GM12878 (cell line): Measurements from ENCODE around the gene TBCK. TPM values are rescaled to one million over a fixed set of nuclear protein-coding genes. Genes with fewer than 3 reads are reported as not detected.

Experiments used
- ATAC-seq: fragments of 200-7000 bp; cut with Tn5 transposase; 3 replicates; pipeline ENCODE4 v1.9.1; 2020; ENCODE audit warnings: mild to moderate bottlenecking, moderate library complexity
- BruUV-seq: library from RNA; stranded (reverse); fragments of 400-500 nt; replicated peaks from 2 replicates; lab custom pipeline; 2021; lab: Mats Ljungman, UMichigan
- CTCF ChIA-PET: fragments of 300-600 bp; sonication (Branson Sonifier 250); formaldehyde crosslinking; extraction: SDS; loops from one replicate; lab custom pipeline; 2021; ENCODE audit warnings: inconsistent platforms; lab: Yijun Ruan, JAX
- POLR2A ChIA-PET: fragments of 350-600 bp; formaldehyde crosslinking; extraction: SDS; loops from one replicate; lab custom pipeline; 2021; ENCODE audit warnings: inconsistent platforms; lab: Charles Lee
- RAD21 ChIA-PET: fragments of 300-600 bp; sonication (Branson Sonifier 250); formaldehyde crosslinking; loops from one replicate; lab custom pipeline; 2023; ENCODE audit warnings: antibody characterized with exemption; ENCODE audit not compliant: unreplicated experiment; lab: Charles Lee
- SMC1A ChIA-PET: fragments of 300-600 bp; sonication (Branson Sonifier 250); formaldehyde crosslinking; loops from one replicate; lab custom pipeline; 2023; ENCODE audit not compliant: unreplicated experiment, uncharacterized antibody; lab: Charles Lee
- DNase-seq: peaks from one replicate; pipeline ENCODE4 v3.0.0-alpha.2; 2011; ENCODE audit warnings: low read depth, low spot score
- FAIRE-seq: peaks from 3 replicates; lab custom pipeline; 2011; peaks lifted over from hg19 to GRCh38; lab: Jason Lieb, UNC
- H2AFZ ChIP-seq: 2 replicates; pipeline ENCODE4 v1.6.0; 2011; ENCODE audit warnings: low read depth, low read length, control low read depth; ENCODE audit not compliant: control insufficient read depth
- H3K27ac ChIP-seq: 2 replicates; pipeline ENCODE4 v1.5.1; 2011; ENCODE audit warnings: control low read depth; ENCODE audit not compliant: control insufficient read depth, insufficient read depth
- H3K27me3 ChIP-seq, 2 experiments: replicated peaks in 1 of 2; 2 replicates each; pipeline versions ENCODE4 v1.6.0 to v1.6.1; 2011; ENCODE audit warnings: low read length in 1 of 2; ENCODE audit not compliant: control insufficient read depth in 2 of 2, insufficient read depth in 2 of 2
- H3K36me3 ChIP-seq, 2 experiments: 2 replicates each; pipeline ENCODE4 v1.5.1; 2011; ENCODE audit warnings: low read length in 1 of 2; ENCODE audit not compliant: control insufficient read depth in 2 of 2, insufficient read depth in 2 of 2
- H3K4me1 ChIP-seq: 2 replicates; pipeline ENCODE4 v1.6.1; 2011; ENCODE audit warnings: mild to moderate bottlenecking, low read length, moderate library complexity, mixed read lengths; ENCODE audit not compliant: control insufficient read depth, insufficient read depth
- H3K4me2 ChIP-seq: 2 replicates; pipeline ENCODE4 v1.6.0; 2011; ENCODE audit warnings: control low read depth; ENCODE audit not compliant: control insufficient read depth, insufficient read depth
- H3K4me3 ChIP-seq: fragments of 200-600 bp; sonication (generic); 2 replicates; pipeline ENCODE4 v1.5.1; 2016
- H3K79me2 ChIP-seq: 2 replicates; pipeline ENCODE4 v1.6.0; 2011; ENCODE audit warnings: low read length; ENCODE audit not compliant: control insufficient read depth, insufficient read depth
- H3K9ac ChIP-seq: 2 replicates; pipeline ENCODE4 v1.8.0; 2011; ENCODE audit warnings: low read length, control low read depth, mixed read lengths; ENCODE audit not compliant: control insufficient read depth, insufficient read depth
- H3K9me3 ChIP-seq: replicated peaks from 3 replicates; pipeline ENCODE4 v1.5.1; 2011; ENCODE audit warnings: mild to moderate bottlenecking, low read length; ENCODE audit not compliant: control insufficient read depth, insufficient read depth
- H4K20me1 ChIP-seq: 2 replicates; pipeline ENCODE4 v1.6.0; 2011; ENCODE audit not compliant: control insufficient read depth, insufficient read depth
- BACH1 ChIP-seq: fragments of 450-650 bp; IDR thresholded peaks from 2 replicates; pipeline ENCODE4 v1.6.1; 2017; ENCODE audit warnings: mild to moderate bottlenecking, borderline replicate concordance
- CHD2 ChIP-seq: IDR thresholded peaks from 2 replicates; pipeline ENCODE4 v1.6.1; 2011; ENCODE audit warnings: low read depth, low read length, improper control_type of control experiment, borderline replicate concordance
- NFYA ChIP-seq: IDR thresholded peaks from 2 replicates; pipeline ENCODE4 v1.6.1; 2011; ENCODE audit warnings: low read depth, mild to moderate bottlenecking, low read length, improper control_type of control experiment, borderline replicate concordance
- SUZ12 ChIP-seq: fragments of 200-600 bp; sonication (generic); IDR thresholded peaks from one replicate; pipeline ENCODE4 v1.6.1; 2018; ENCODE audit warnings: antibody characterized with exemption, mild to moderate bottlenecking; ENCODE audit not compliant: unreplicated experiment
- YY1 ChIP-seq: IDR thresholded peaks from 2 replicates; pipeline ENCODE4 v1.6.1; 2011; ENCODE audit warnings: low read depth, mild to moderate bottlenecking, low read length
- ZNF592 ChIP-seq: fragments of 450-650 bp; IDR thresholded peaks from 2 replicates; pipeline ENCODE4 v1.6.1; 2017; ENCODE audit warnings: mild to moderate bottlenecking, moderate library complexity
- WGBS: methylation state at CpG from one replicate; pipeline ENCODE4 v1.1.6; 2016; ENCODE audit warnings: low lambda C conversion rate; ENCODE audit not compliant: insufficient replicate concordance, insufficient coverage; ENCODE audit errors: missing lambda C conversion rate; 5-methylcytosine and 5-hydroxymethylcytosine counted together
- in situ Hi-C: fragments of 300-500 bp; cut with MboI; formaldehyde crosslinking; loops from 9 replicates; pipeline ENCODE4 v1.14.3; 2018; ENCODE audit warnings: mixed read lengths
- intact Hi-C: fragments of 100-400 bp; cut with micrococcal nuclease; formaldehyde crosslinking; loops from one replicate; pipeline ENCODE4 v1.14.2; 2022; ENCODE audit not compliant: unreplicated experiment
- polyA plus RNA-seq, 11 experiments: library from polyadenylated mRNA; depleted of rRNA in 4 of 11; unstranded in 6 of 11; stranded (reverse) in 5 of 11; fragments of >200 nt; fragmentation: Nextera tagmentation in 4 of 11; fragmentation: Illumina TruSeq in 1 of 11; extraction: Ambion mirVana in 4 of 11; extraction: Trizol in 1 of 11; gene quantifications; 1 replicate in 1 of 11; 2 replicates in 10 of 11; pipeline versions ENCODE4 v1.2.1 to v1.2.3, GENCODE V29; 2011 to 2016; ENCODE audit warnings: inconsistent platforms in 2 of 11, missing spikeins in 2 of 11, low read depth in 1 of 11
- total RNA-seq, 4 experiments: library from RNA; depleted of rRNA in 3 of 4; stranded (reverse); fragments of >200 nt in 3 of 4; fragmentation: Illumina TruSeq in 1 of 4; extraction: Trizol in 1 of 4; gene quantifications; 2 replicates each; pipeline versions ENCODE4 v1.2.1 to v1.2.3, GENCODE V29; 2013 to 2021

Gene TBCK
- total and polyA plus RNA-seq, 10 of the 15 experiments (the other 5 are each of a cell fraction or from before 2014, with no cell fraction given) = 4.1 to 30.3 (median 20.2) TPM

- TF ChIP-seq ZNF592 (no peak), BACH1 (no peak), CHD2 (no peak), SUZ12 (no peak)
- TF ChIP-seq, all 136 proteins: peak for 0
Observed at GRCh38 chr4:106306561-106306960, 9.4 kb downstream of the TBCK start (continued).

GRCh38 chr4:106305435-106306055 lies 10.5 kb downstream of the TBCK start:
- no peak overlapping the region for H3K9ac ChIP-seq
- H3K79me2 ChIP-seq = peaks cover 4% of the 10 kb centered on the region
- RAD21 ChIA-PET = no interaction called here
- SMC1A ChIA-PET = interaction anchor here (0.8 kb wide), 1 partner anchor 8 kb away, joined by 4 read pairs; no protein-coding TSS in a partner anchor
- POLR2A ChIA-PET = interaction anchor here (1.4 kb wide), 1 partner anchor 10 kb away, joined by 3 read pairs; the partner anchor contains the start of gene TBCK
- in situ Hi-C loops (no loop called here), intact Hi-C loops (no loop called here)
- 98% methylated on average over 4 of the region's 4 CpGs for WGBS
- no peak overlapping the region for H2AFZ ChIP-seq
- TF ChIP-seq NFYA = no peak
- TF ChIP-seq YY1 = 0 out of 2 replicates have a peak, but pooled peaks have one; percentile 16
- no peak overlapping the region for H3K27ac ChIP-seq
- no peaks in the 10 kb centered on the region for H3K9me3 ChIP-seq
- no peak overlapping the region for H3K4me2 ChIP-seq
- ATAC-seq = no peak
- H4K20me1 ChIP-seq = no peaks in the 10 kb centered on the region
- H3K4me3 ChIP-seq = no peak overlapping the region
- no peak for DNase-seq
- H3K27me3 ChIP-seq = no peaks in the 10 kb centered on the region
- CTCF ChIA-PET = interaction anchor here (1.2 to 1.8 kb wide), 2 partner anchors 17 to 47 kb away, joined by 3 read pairs; no protein-coding TSS in a partner anchor
- no peaks in the 10 kb centered on the region for H3K4me1 ChIP-seq
- FAIRE-seq = no peak
- BruUV-seq = no TSS peak
- H3K36me3 ChIP-seq = no peaks in the 10 kb centered on the region
